ENCODE measurements around the gene VPS11. TPM values are rescaled to one million over a fixed set of nuclear protein-coding genes. Genes with fewer than 3 reads are reported as not detected.

The VPS11 gene
- 28.1 TPM for total RNA-seq

GRCh38 chr11:119067371-119068222, at the start of gene VPS11:
TSS of gene VPS11 (plus strand) at chr11:119067818. CDS start at chr11:119067824, 6 bp downstream.

GRCh38 chr11:119018074-119018938, 49.3 kb upstream of the VPS11 start, which contains the start of the genes RPS25 and TRAPPC4:
TSS of gene RPS25 (minus strand) at chr11:119018343. CDS start at chr11:119018284, 59 bp downstream.
TSS of gene TRAPPC4 (plus strand) at chr11:119018766. CDS start at chr11:119018796, 30 bp downstream.

GRCh38 chr11:119030329-119031047, 37.1 kb upstream of the VPS11 start, which contains the start of gene SLC37A4:
TSS of gene SLC37A4 (minus strand) at chr11:119030877.

GRCh38 chr11:119057000-119057769, 10.4 kb upstream of the VPS11 start, which contains the start of gene HYOU1:
TSS of gene HYOU1 (minus strand) at chr11:119057205. CDS start at chr11:119056160, 1,045 bp downstream.

GRCh38 chr11:119084663-119085436, 17.2 kb downstream of the VPS11 start, which contains the start of gene HMBS:
TSS of gene HMBS (plus strand) at chr11:119084881. CDS start at chr11:119085034, 153 bp downstream.

GRCh38 chr11:119101759-119102423, 34.3 kb downstream of the VPS11 start, which contains the start of gene DPAGT1:
TSS of gene DPAGT1 (minus strand) at chr11:119101853. CDS start at chr11:119101655, 198 bp downstream.

GRCh38 chr11:119106564-119107537, 39.2 kb downstream of the VPS11 start, which contains the start of gene C2CD2L:
TSS of gene C2CD2L (plus strand) at chr11:119107344. CDS start at chr11:119107742, 398 bp downstream.

GRCh38 chr11:119121008-119121810, 53.6 kb downstream of the VPS11 start, which contains the start of gene HINFP:
TSS of gene HINFP (plus strand) at chr11:119121580. CDS start at chr11:119126945, 5,365 bp downstream.

Other genes with a start within 250 kb of the VPS11 start
- gene CXCR5, start 183.9 kb upstream of the VPS11 start, total RNA-seq: not detected
- gene BCL9L, start 141.9 kb upstream of the VPS11 start, total RNA-seq: 6.5 TPM
- gene UPK2, start 111.5 kb upstream of the VPS11 start, total RNA-seq: not detected
- not detected for gene FOXR1, start 96.1 kb upstream of the VPS11 start, total RNA-seq
- gene CENATAC, start 69.7 kb upstream of the VPS11 start, total RNA-seq: 38.5 TPM
- gene RPS25, start 49.5 kb upstream of the VPS11 start, total RNA-seq: 702 TPM
- gene TRAPPC4, start 49.1 kb upstream of the VPS11 start, total RNA-seq: 69.0 TPM
- gene SLC37A4, start 36.9 kb upstream of the VPS11 start, total RNA-seq: 12.0 TPM
- 76.6 TPM for gene HYOU1, start 10.6 kb upstream of the VPS11 start, total RNA-seq
- 6.7 TPM for gene HMBS, start 17.1 kb downstream of the VPS11 start, total RNA-seq
- gene DPAGT1, start 34.0 kb downstream of the VPS11 start, total RNA-seq: 11.3 TPM
- gene C2CD2L, start 39.5 kb downstream of the VPS11 start, total RNA-seq: 15.5 TPM
- 25.8 TPM for gene HINFP, start 53.8 kb downstream of the VPS11 start, total RNA-seq
- gene ABCG4, start 81.2 kb downstream of the VPS11 start, total RNA-seq: 9.0 TPM
- 5.5 TPM for gene NLRX1, start 100.9 kb downstream of the VPS11 start, total RNA-seq
- gene NHERF4, start 117.7 kb downstream of the VPS11 start, total RNA-seq: not detected
- gene CBL, start 138.5 kb downstream of the VPS11 start, total RNA-seq: 24.7 TPM
- 21.0 TPM for gene MCAM, start 249.3 kb downstream of the VPS11 start, total RNA-seq